GM19043 (cell line): ENCODE measurements around the gene SYNDIG1.

Source experiments
- ATAC-seq: cut with Tn5 transposase; IDR thresholded peaks from one replicate; pipeline ENCODE4 v1.9.1; 2021; ENCODE audit warnings: low read depth; ENCODE audit not compliant: unreplicated experiment

SYNDIG1 gene

DNA sequence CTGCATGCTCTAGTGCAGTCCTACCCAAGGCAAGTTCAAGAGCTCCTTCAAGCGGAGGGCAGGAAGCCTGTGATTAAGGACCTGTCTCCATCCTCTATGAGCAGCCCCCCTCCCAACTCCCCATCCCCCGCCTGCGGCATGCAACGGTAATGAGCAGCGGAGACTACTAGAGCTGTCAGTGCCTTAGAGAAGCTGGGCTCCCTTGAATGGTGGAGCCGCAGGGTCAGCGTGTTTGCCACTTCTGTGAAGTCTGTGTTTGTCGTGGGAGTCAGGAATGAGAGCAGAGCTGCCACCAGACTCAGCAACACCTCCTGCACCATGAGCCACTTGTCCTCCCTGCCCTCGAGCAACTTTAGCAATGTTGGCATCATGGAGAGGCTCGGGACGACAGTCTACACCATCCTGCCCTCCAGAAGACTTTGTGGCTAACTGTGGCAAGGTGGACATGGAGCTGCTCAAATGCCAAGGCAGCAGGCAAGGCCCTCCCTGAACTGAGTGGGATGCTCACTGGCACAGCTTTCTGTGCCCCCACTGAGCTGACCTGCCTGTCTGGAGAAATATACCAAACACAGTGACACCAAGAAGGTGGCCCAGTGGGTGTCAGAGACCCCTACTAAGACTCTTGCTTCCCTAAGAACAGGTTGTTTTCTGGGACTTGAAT is 23.8 kb upstream of the SYNDIG1 start:
- no peak for ATAC-seq

DNA sequence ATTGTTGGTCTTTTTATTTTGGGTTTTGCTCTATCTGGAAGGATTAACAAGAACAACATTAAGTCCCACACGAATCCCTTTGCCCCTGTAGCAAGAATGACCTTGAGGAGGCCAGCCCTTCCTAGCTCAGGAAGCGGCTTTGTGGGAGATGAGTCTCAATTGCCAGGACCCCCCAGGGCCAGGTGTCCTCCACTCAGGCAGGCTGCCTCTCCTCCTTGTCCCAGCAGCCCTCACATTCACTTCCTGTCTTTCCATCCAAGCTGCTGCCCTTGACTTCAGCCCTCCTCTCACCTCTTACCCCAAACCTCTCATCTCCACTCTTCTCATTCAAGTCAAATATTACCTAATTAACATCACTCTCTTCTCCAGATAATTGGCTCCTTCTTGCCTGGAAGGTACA is 22.6 kb upstream of the SYNDIG1 start:
- ATAC-seq = no peak

DNA sequence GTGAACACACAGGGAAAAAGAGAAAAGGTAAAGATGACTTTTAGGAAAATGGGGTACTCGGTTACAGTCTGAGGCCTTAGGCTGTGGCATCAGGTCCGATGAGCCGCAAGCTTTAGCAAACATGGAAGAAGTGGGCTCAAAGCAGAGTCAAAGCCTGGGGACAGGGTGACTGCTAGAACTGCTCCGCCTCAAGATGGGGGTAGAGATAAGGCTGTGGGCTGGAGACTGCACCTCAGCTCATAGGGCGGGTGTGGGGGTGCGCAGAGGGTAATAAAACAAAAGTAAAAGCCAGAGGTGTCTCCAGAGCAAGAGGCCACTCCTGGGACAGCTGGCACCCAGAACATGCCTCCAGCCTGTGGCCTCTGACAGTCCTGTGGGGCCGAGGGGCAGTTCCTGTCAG is 21.3 kb upstream of the SYNDIG1 start:
- ATAC-seq = no peak

DNA sequence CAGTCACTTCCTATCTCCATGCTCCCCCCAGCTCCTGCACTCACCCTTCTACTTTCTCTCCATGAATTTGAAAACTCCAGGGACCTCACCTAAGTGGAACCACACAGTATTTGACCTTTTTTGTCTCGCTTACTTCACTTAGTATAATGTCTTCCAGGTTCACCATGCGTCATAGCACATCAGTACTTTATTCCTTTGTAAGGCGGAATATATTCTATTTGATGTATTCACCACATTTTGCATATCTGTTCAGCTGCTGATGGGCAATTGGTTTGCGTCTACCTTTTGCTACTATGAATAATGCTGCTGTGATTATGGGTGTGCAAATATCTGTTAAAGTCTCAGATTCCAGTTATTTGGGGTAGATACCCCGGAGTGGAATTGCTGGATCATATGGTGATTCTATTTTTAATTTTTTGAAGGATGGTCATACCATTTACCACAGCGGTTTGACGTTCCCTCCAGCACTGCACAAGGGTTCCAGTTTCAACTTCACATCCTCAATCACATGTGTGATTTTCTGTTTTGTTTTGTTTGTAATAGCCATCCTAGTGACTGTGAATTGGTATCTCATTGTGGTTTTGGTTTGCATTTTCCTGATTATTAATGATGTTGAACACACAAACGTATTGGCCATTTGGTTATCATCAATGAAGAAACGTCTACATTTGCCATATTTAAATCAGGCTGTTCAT is 20.3 kb upstream of the SYNDIG1 start:
- no peak for ATAC-seq

DNA sequence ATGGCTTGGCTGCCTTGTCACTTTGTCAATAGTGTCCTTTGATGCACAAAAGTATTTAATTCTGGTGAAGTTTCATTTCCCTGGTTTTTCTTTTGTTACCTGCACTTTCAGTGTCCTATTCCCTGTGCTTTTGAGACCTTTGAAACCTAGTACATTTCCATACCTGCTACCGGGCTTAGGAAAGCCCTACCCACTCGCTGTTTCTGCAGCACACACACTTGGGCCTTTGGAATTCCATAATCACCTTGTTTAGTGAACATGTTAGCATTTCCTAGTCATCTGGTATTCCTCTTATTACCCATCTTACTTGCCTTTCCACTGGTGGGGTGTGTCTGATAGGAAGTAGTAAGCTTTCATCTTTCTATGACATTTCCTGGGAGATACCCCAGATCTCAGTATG is 19.3 kb upstream of the SYNDIG1 start:
- no peak for ATAC-seq

DNA sequence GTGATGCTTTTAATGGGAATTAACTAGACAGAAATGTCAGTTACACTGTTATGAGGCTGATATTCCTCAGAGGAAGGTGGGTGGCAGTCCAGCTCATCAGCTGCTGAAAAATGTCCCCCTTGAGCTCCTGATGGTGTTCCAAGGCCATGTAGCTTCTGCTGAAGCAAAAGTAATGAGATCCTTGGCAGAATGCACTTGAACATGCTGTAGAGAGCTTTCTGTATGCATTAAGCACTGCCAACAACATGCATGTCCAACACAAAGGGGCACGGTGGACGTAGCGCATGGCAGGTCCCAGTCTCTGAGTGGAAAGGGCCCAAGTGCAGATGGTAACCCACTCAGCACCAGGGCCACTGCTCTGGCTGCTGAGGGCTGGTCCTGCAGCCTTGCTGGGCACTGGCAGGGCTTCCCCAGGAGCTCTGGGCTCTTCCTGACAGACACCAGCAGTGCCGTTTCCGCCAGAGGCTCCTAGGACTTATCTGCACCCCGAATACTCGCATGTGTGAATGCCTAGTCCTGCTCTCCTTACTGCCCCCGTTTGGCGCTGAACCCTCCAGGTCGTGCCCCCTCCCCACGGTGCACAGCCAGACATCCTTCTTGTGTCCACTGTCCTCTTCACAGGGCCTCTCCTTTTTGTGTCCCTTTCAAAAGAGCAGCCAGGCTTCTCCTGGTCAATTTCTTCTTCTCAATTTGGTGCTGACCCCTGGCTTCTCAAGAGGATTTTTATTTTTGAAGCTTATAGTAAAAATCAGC is 18.6 kb upstream of the SYNDIG1 start:
- ATAC-seq = no peak

DNA sequence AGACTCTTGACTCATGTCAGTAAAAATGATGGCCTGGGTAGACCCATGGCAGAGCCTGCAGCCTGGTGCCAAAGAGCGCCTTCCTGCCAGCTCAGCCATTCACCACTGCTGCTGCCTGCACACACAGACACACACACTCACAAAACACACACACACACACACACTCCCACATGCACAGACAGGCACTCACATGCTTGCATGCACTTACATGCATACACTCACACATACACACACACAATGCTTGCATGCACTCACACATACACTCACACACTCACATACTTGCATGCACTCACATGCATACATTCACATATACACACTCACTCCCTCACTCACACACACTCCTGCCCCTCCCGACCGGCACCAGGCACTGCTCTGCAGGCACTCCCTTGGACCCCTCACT is 18.0 kb upstream of the SYNDIG1 start:
- ATAC-seq = no peak

DNA sequence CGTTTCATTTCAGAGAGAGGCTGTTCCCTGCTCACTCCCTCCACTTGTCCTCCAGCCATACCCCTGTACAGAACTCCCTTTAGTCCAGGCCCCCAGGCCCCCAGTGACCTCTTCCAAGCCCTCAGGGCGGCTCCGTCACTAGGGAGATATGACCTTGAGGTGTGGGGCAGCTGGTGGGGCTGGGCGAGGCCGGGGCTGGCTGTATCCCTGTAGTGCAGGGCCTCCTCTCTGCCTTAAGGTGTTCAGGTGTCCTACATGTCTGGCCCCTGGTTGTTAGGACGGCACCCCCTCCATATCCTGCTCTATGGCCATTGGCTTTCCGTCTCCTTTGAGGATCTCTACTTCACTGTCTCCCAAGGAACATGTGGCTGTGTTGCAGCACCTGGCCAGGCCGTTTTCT is 17.4 kb upstream of the SYNDIG1 start:
- no peak for ATAC-seq

DNA sequence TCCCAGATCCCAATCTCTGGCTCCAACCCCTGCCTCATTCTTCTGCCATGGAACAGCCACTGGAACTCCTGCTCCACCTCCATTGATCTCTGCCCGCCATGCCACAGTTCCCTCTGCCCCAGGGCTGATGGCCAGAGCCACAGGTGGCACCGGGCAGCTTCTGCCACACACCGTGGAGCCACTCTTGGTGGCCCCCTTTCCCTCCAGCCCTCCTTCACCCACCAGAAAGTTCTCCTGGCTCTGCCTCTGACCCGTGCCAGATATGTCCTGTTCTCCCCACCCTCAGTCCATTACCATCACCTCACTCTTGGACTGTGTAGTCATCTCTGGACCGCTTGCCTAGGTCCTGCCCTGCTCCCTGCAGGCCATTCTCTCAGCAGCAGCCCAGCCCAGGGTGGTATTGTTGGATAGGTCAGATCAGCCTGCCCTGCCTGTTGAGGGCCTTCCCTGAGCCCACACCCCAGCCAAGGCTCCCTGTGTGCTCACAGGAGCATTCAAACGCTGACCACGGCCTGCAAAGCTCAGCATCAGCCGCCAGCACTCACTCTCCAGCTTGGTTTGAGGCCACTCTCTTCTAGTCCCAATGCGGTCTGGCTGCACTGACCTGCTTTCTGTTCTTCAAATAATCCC is 16.8 kb upstream of the SYNDIG1 start:
- no peak for ATAC-seq

DNA sequence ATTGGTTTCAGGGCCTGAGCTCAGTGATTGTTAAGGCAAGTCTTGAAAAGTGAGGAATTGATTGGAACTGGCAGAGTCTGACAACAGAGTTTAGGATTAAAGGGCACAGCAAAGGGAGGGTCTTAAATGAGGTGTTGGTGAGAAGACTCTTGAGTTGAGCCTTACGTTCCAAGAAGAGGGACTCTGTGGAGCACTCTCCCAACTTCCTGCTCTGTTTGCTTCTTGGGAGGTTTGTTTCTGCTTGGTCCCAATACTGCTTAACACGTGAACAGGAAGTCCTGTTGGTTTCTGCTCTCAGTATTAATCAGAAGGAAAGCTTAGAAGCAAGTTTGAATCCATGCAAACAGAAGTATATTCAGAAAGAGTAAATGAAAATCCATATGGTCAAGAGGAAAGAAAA is 15.6 kb upstream of the SYNDIG1 start:
- ATAC-seq = no peak

DNA sequence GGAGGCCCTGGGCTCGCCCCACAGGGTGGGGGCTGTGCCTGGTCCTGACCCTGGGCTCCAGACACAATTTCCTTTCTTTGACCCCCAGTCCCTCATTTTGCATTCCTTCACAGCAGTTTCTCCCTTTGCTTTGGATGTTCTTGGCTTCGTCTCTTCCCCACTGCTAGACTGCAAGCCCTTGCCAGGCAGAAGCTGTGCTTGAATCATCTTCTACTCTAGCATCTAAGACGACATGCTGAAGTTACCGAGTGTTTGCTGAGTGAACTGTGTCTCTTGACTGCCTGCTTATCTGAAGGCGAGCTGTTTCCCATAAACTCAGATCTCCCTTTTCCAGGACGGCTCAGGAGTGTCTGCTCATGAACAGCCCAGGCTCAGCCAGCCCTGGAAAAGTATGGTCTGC is 14.3 kb upstream of the SYNDIG1 start:
- ATAC-seq = no peak

DNA sequence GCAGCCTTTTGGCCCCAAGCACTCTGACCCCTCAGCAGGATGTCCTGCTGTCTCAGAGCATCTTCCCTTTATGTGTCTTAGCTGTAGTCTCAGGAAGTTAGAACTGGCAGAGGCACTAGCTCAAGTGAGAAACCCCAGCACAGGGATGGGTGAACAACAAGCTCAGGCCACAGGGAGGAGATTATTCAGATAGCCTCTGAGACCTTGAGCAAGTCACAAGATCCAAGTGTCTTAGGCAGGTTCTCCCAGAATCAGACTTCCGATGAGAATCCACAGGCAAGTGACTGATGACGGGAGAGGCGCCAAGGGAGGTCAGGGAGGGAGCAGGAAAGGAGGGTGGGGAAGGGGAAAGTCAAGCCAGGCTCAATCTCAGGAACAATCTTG is 13.0 kb upstream of the SYNDIG1 start:
- ATAC-seq = no peak

DNA sequence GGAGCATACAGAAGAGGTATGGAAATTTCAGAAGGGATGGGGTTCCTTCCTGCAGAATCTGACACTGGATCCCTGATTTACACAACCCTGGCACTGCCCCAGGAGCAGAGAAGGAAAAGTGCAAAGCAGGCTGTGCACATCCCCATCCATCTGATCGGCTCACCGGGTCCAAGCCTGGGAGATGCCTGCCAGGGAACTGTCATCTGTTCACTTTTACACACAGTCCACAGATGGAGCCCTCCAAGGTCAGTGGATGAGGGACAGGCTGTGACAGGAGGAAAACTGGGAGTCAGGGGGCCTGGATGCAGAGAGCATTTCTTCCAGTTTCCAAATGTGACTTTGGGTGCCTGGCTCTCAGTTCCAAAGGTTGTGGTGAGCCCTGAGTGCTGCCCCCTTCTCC is 11.0 kb upstream of the SYNDIG1 start:
- no peak for ATAC-seq

DNA sequence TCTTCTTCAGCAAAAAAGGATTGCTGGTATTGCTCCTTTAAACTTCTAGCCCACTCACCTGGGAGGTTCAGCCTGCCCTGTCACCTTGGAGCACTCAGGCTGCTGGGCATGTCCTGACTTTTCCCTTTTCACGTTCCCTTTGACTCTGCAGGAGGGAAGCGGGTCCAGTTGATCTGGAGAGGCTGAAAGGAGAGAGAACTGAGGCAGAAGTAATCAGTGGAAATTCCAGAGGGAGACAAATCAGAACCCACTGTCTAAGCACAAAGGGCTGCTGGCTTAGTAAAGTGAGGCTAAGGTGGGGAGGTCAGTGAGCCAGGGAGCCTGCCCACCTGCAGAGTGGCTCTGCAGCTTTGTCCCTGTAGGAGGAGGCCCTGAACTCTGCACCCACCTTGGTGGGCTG is 9.7 kb upstream of the SYNDIG1 start:
- ATAC-seq = no peak

DNA sequence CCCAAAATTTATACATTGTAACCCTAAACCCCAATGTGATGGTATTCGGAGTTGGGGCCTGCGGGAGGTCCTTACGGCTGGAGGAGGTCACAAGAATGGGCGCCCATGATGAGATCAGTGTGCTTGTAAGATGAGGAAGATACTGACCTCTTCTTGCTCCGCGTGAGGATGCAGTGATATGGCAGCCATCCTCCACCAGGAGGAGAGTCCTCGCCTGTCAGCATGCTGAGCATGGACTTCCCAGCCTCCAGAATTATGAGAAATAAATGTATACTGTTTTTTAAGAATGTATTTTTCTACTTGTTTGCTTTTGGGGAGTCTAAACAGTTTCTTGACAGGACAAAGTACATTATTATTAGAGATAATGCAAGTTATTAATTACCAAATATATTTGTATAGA is 8.7 kb upstream of the SYNDIG1 start:
- ATAC-seq = no peak

DNA sequence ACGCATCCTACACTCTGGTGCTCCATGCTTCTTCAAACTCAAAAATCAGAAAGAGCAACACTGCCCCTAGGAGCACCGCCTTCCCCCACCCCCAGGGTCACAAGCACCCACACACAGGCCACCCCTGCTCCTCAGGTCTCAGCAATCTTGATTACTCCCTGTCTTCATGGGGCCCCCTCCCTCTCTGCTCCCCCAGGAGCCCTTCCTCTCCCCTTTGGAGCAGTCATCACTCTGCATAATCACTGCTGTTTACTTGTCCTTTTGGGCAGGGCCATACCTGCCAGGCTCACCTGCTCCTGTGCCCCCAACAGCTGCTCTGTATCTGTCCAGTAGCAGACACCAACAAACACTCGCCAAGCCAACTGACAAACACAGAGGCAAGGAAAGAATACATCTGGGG is 7.6 kb upstream of the SYNDIG1 start:
- ATAC-seq = no peak

DNA sequence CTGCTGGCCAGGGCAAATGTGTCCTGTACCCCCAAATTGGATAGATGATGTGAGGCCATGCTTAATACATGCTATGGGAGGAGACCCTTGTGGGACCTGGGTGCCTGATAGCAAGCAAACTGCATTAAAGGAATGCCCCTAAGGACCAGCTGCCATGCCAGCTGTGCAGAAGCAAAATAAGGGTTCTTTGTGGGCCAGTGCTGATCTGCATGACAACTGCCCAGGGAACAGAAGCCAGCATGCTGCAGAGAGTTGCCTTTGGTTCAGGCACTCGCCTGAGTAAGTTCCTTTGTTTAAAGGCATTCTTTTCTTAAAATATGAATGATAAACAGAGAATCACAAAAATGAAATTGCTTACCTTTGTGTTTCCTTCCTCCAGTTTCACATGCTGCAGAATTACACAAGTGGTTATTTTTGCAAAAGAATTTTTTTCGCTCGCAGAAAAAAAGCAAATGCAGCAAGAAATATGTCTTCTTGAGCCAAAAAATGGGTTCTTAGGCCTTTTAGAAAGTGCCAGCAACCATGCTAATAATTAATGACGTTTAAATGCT is 6.9 kb upstream of the SYNDIG1 start:
- ATAC-seq = no peak

DNA sequence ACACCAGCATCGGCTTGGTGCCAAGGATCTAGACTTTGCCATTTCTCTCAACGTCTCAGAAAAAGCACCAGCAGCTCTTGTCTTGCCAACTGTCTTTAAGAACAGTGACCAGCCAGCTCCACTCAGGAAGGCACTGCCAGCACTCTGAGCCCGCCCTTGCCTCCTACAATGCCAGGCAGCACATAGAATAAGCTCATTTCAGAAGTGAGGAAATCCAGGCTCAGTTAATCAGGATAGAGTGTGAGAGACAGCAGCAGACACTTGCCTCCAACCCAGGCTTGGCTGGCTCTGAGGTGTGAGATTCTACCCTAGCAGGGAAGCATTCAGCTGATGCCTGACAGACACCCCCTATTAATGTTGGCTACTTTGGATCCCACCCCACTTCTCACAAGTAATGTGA is 4.3 kb upstream of the SYNDIG1 start:
- no peak for ATAC-seq

DNA sequence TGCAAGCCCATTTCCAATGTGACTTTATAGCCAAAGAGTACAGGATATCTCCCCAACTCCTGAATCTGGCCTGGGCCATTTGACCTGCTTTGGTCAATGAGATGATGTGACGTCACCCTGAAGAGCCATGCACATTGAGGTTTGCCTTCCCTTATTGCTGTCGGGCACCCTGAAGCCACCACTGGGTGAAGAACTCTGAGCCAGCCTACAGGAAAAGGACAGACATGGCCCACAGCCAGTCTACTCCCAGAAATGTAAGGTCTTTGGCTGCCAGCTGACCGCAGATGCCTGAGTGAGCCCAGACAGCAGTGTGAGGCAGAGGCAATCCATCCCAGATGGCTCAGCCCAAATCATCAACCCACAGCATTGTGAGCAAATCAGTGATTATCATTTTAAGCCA is 3.7 kb upstream of the SYNDIG1 start:
- no peak for ATAC-seq

DNA sequence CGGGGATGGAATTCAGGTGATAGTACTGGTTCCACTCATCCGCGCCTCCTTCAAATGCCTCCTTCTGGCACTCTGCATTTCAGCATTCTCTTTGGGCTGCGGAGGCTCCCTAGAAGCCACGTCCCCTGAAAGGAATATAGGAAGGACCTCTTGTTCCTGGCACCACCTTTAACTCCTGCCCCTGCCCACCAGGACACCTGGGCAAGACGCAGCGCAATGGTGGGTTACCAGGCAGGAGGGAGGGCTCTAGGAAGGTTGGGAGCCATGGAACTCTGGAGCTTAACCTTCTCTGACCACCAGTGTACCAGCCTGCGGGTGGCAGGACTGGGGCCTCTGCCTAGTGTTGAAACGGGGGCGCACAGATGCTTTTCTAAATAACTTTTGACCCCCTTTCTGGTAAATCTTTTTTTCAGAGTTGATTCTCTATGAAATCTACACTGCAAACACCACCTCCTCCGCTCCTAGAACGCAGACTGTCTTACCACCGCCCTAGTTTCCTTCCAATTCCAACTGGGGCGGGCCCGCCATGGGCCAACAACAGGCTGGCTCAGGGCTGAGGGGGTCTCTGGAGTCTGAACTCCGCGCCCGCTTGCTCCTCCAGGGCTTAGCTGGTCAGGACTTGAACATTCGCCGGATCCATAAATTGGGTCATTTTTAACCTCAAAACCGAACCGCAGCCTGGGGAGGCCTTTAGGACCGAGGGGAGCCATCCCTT is 871 bp upstream of the SYNDIG1 start:
- ATAC-seq = no peak
